Chondrocyte (in vitro differentiated cells): ENCODE measurements around the gene ZFHX3. TPM values are rescaled to one million over a fixed set of nuclear protein-coding genes. Genes with fewer than 3 reads are reported as not detected.
A peak's percentile ranks its signal among the peaks of the same experiment; 100 is the strongest.

Source experiments
- DNase-seq: peaks from one replicate; pipeline ENCODE4 v3.0.0; 2021; ENCODE audit warnings: mixed read lengths, low spot score
- H3K27ac Mint-ChIP-seq: one replicate; pipeline ENCODE4 v1.8.0; 2021; ENCODE audit warnings: mild to moderate bottlenecking, moderate library complexity, mixed read lengths; ENCODE audit not compliant: unreplicated experiment
- H3K27me3 Mint-ChIP-seq: 2 replicates; pipeline ENCODE4 v1.8.0; 2021; ENCODE audit warnings: low read depth, mixed read lengths
- H3K36me3 Mint-ChIP-seq: 2 replicates; pipeline ENCODE4 v1.8.0; 2021; ENCODE audit warnings: low read depth, mixed read lengths
- H3K4me1 Mint-ChIP-seq: 2 replicates; pipeline ENCODE4 v1.8.0; 2021; ENCODE audit warnings: low read depth, mild to moderate bottlenecking, mixed read lengths
- H3K4me3 Mint-ChIP-seq: one replicate; pipeline ENCODE4 v1.8.0; 2021; ENCODE audit warnings: mild to moderate bottlenecking, moderate library complexity, mixed read lengths; ENCODE audit not compliant: unreplicated experiment
- H3K9me3 Mint-ChIP-seq: 2 replicates; pipeline ENCODE4 v1.8.0; 2021; ENCODE audit warnings: low read depth, mixed read lengths
- CTCF ChIP-seq: fragments of 200-600 bp; sonication (generic); IDR thresholded peaks from 2 replicates; pipeline ENCODE4 v1.5.0; 2021; ENCODE audit warnings: antibody characterized with exemption, mild to moderate bottlenecking, moderate library complexity
- total RNA-seq: library from RNA; stranded (reverse); gene quantifications from 3 replicates; pipeline ENCODE4 v1.2.1, GENCODE V29; 2021

The ZFHX3 gene
- total RNA-seq, 1 donor from 2014 or later = 86.8 TPM

GRCh38 chr16:73051226-73051625, 3.3 kb upstream of the ZFHX3 start:
- Mint-ChIP-seq H3K36me3 (peaks cover 2% of the 10 kb centered on the region), H3K9me3 (no peaks in the 10 kb centered on the region), H3K4me3 (no peak overlapping the region), H3K4me1 (peaks cover 12% of the 10 kb centered on the region), H3K27me3 (no peaks in the 10 kb centered on the region), H3K27ac (no peak overlapping the region)
- no peak for DNase-seq
- TF ChIP-seq CTCF = no peak

GRCh38 chr16:73050201-73051099, 2.5 kb upstream of the ZFHX3 start:
- no peaks in the 10 kb centered on the region for H3K27me3 Mint-ChIP-seq
- peaks cover 2% of the 10 kb centered on the region for H3K36me3 Mint-ChIP-seq
- TF ChIP-seq CTCF = peak; percentile 14
- H3K9me3 Mint-ChIP-seq = no peaks in the 10 kb centered on the region
- H3K27ac Mint-ChIP-seq = no peak overlapping the region
- peaks cover 20% of the 10 kb centered on the region for H3K4me1 Mint-ChIP-seq
- H3K4me3 Mint-ChIP-seq = no peak overlapping the region
- no peak for DNase-seq

GRCh38 chr16:73049511-73049910, 1.6 kb upstream of the ZFHX3 start:
- H3K27ac Mint-ChIP-seq = no peak overlapping the region
- peaks cover 2% of the 10 kb centered on the region for H3K36me3 Mint-ChIP-seq
- no peak overlapping the region for H3K4me3 Mint-ChIP-seq
- no peak for DNase-seq
- peaks cover 30% of the 10 kb centered on the region for H3K4me1 Mint-ChIP-seq
- no peak for TF ChIP-seq CTCF
- no peaks in the 10 kb centered on the region for H3K27me3 Mint-ChIP-seq
- H3K9me3 Mint-ChIP-seq = no peaks in the 10 kb centered on the region

- TF ChIP-seq CTCF = no peak
- peak overlapping the region; percentile 75 for H3K4me3 Mint-ChIP-seq
- no peaks in the 10 kb centered on the region for H3K27me3 Mint-ChIP-seq
- DNase-seq = no peak
- H3K36me3 Mint-ChIP-seq = peaks cover 2% of the 10 kb centered on the region
- H3K9me3 Mint-ChIP-seq = no peaks in the 10 kb centered on the region
- no peak overlapping the region for H3K27ac Mint-ChIP-seq
- peaks cover 34% of the 10 kb centered on the region for H3K4me1 Mint-ChIP-seq
Measured at GRCh38 chr16:73049091-73049490, 1.2 kb upstream of the ZFHX3 start.

GRCh38 chr16:73048292-73049080, 558 bp upstream of the ZFHX3 start:
- H3K27ac Mint-ChIP-seq = no peak overlapping the region

More at GRCh38 chr16:73048292-73049080, 558 bp upstream of the ZFHX3 start:
- no peak for TF ChIP-seq CTCF
- no peak for DNase-seq
- H3K4me1 Mint-ChIP-seq = peaks cover 40% of the 10 kb centered on the region
- H3K9me3 Mint-ChIP-seq = no peaks in the 10 kb centered on the region
- peaks cover 2% of the 10 kb centered on the region for H3K36me3 Mint-ChIP-seq
- H3K4me3 Mint-ChIP-seq = peak overlapping the region; percentile 75
- H3K27me3 Mint-ChIP-seq = no peaks in the 10 kb centered on the region
